GM18951 (cell line): ENCODE results near the gene STX8.

Experiments
- POLR2A ChIP-seq: IDR thresholded peaks from 4 replicates; pipeline ENCODE4 v1.6.1; 2011; ENCODE audit warnings: mild to moderate bottlenecking; ENCODE audit not compliant: insufficient read length, insufficient read depth; ENCODE audit errors: extremely low read depth
- in situ Hi-C: fragments of 300-500 bp; cut with MboI; formaldehyde crosslinking; loops from one replicate; pipeline ENCODE4 v1.12.0; 2022; ENCODE audit warnings: low sequenced_read_pairs, mixed read lengths, inconsistent platforms; ENCODE audit not compliant: unreplicated experiment

The STX8 gene

DNA sequence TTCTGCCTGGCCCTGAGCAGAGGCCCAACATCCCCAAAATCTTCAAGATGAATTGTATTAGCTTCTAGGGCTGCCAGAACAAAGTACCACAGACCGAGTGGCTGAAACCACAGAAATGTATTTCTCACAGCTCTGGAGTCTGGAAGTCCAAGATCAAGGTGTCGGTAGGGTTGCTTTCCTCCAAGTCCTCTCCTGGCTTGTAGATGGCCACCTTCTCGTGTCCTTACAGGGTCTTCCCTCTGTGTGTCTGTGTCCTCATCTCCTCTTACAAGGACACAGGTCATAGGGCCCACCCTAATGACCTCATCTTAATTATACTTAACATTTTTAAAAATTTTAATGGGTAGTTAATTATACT lies 338.6 kb downstream of the STX8 start:
- in situ Hi-C loops, result no loop called here
- TF ChIP-seq POLR2A, result no peak

DNA sequence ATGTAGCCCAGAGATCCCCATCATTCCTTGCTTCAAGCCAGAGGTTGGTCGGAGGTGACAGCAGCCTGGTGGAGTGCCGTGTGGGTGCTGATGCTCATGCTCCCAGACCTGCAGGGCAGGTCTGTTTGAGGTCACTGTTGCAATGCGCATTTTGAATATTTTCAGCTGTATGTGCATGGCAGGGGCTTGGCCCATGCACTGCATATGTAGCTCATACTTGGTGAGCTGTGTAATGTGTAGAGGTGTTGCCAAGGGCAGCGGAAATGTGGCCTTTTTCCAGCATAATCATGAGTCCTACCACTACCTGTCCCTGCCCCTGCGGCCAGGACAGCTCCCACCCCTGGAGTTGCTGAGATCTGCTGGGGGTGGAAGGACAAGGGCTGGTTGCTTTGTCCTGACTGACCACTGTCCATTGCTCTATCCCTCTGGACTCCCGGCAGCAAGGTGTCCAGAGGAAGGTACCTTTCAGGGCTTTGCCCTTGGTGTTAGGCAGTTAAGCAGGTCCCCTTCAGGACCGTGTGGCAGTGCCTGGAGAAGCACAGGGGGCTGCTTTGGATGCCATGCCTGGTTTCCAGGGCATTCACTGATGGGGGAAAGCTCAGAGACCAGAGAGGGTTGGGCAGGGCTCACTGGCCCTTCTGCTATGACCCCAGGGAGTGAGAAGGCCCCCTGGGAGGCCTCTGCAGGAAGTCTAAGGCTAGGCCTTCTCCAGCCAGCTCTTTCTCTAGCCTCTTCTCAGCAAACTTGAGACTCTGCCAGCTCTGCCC lies 339.2 kb downstream of the STX8 start:
- in situ Hi-C loops, result no loop called here
- no peak for TF ChIP-seq POLR2A

DNA sequence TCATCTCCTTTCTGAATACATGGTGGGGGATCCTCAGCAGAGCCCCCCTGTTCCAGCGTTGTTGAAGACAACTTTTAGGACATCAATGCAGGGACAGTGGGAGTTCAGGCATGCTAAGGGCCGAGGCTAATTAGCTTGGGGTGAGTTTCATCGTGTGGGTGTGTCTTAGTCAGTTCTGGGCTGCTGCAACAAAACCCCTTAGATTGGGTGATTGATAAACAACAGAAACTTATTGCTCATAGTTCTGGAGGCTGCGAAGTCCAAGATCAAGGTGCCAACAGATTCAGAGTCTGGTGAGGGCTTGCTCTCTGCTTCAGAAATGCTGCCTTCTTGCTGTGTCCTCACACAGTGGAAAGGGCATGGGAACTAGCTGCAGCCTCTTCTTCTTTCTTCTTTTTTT lies 340.3 kb downstream of the STX8 start:
- TF ChIP-seq POLR2A, result no peak
- in situ Hi-C loops, result no loop called here

DNA sequence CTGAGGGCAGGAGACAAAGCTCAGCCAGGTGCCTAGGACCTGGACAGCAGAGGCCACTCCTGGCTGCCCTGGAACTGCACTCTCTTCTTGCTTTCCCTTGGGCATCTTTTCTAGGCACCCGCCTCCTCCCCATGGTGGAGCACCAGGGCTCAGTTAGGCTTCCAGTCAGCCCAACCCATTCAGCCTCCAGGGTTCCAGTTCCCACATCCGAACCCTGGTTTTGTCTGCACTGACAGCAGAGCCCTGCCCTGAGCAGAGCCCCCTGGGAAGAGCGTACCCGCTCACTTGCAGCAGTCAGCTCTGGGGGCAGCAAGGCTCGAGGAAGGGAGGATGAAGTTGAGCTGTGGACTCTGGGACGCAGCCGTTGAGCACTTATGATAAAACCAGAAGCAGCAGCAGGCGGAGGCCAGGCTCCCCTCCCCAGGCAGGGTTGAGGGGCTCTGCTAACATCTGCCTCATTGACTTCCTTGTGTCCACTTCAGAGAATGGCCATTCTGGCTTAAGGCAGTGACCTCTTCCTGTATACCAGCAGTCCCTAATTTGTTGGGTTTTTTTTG lies 341.2 kb downstream of the STX8 start:
- no peak for TF ChIP-seq POLR2A
- in situ Hi-C loops, result no loop called here

DNA sequence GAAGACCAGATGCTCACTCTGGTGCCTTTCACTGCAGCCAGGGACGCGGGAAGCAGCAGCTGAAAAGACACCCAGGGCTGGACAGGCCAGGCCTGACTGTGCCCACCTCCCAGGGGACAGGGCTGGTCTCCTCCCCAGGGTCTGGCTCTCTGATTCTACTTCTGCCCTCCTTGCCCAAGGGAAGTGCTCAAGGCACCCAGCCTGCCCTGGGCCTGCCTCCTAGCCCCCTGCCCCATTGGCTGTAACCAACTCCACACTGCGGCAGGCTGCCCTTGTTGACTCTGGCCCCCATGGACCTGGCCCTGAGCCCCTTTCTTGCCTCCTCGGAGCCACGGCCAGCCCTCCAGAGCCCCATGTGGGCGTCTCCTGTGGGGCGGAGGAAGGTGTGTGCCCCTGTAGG lies 341.9 kb downstream of the STX8 start:
- no peak for TF ChIP-seq POLR2A
- in situ Hi-C loops, result no loop called here

DNA sequence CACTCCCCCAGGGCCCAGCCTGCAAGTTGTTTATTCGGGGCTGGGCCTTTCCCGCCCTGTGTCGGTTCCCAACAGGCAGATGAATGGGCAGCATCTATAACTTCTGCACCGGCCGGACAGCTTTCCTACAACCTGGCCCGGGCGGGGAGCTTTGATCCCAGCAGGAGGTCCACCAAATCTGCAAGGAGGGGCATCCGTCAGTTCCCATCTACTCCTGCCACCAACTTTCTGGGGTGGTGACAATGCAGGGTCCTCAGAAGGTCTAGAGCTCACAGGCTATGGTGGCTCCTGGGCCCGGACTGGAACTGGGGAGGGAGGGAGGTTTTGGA lies 342.4 kb downstream of the STX8 start:
- in situ Hi-C loops, result no loop called here

DNA sequence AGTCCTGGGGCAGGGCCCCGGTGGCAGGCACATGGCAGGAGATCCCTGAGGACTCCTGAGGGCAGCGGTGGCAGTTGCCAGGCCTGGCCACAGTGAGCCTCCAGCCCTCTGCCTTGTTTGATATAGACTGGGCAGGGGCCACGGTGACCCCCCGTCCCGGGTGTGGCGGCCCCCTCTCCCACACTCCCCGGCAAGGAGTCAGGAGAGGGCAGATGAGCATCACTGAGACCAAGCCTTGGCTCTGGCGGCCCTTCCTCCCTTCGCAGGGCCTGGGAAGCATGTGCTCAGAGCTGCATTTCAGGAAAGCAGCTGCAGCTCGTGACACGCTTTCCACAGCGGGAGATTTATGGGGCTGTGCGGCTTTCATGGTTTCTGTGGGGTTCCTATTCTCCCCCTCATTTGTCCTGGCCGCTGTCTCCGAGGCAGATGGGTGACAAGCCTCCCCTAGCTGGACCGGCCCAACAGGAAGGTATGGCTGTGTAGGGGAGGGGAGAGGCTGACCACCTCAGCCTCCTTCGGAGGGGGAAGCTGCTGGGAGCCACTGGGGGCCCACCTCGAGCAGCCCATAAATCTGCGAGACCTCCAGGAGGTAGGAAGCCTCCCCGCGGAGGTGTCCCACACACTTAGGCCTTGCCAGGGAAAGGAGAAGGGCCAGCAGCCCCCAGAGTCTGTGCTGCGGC lies 342.9 kb downstream of the STX8 start:
- in situ Hi-C loops, result no loop called here
- no peak for TF ChIP-seq POLR2A

More for the DNA sequence above, 342.4 kb downstream of the STX8 start:
- no peak for TF ChIP-seq POLR2A

DNA sequence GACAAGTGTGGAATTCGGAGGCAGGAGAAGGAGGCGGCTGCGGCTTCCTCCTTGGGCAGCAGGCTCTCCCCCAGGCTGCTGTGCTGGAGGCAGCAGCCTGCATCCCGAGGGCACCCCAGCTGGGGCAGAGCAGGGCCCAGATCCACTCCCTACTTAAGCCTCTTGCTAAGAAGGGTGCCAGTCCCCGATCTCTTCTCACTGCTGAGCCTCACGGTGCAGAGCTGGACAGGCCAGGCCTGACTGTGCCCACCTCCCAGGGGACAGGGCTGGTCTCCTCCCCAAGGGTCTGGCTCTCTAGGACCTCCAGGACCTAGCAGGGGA lies 343.5 kb downstream of the STX8 start:
- in situ Hi-C loops, result no loop called here
- TF ChIP-seq POLR2A, result no peak

DNA sequence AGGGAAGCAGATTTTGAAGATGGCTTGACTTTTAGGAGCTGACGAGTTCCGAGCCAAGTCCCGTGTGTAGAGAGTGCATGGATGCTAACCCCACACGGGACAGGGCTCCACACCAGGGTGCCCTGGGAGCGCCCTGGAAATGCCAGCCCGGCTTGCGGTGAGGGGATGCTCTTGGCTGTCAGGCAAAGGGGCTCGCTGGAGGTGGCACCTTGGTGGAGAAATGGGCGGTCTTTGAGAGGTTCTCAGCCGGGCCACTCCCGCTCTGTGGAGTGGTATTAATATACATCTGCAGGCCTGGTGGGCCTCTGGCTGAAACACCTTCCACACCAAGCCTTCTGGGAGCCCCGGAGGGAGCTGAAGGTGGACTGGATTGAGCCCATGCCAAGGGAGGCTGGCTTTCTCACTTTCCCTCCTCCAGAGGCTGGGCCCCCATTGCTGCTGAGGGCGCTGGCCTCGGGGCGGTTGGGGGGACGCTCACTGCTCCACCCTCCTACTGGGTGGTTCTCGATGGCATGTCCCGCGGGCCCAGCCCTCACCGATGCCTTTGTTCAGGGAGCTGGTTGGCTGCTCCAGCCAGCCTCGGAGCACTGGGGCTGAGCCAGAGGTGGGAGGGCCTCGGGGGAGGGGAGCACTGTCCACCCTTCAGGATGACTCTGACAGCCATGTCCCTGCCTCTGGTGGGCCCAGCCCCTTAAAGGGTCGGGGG lies 344.0 kb downstream of the STX8 start:
- no peak for TF ChIP-seq POLR2A
- in situ Hi-C loops, result no loop called here

DNA sequence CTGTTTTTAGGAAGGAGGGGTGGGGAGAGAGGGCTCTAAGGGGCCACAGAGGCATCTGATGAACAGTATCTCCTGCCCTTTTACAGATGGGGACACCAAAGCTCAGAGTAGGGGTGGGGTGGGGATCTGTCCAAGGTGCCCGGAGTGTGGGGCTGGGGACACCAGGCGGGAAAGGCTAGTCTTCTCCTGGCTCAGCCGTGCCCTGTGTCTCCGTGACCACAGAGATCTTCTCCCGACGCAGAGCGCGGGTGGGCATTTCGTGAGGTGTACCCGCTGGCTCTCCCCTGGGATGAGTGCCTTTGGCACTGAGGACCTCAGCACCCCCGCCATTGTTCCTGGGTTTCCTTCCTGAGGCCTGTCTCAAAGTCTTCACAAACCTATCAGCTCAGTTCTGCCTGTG lies 344.8 kb downstream of the STX8 start:
- in situ Hi-C loops, result no loop called here
- no peak for TF ChIP-seq POLR2A

DNA sequence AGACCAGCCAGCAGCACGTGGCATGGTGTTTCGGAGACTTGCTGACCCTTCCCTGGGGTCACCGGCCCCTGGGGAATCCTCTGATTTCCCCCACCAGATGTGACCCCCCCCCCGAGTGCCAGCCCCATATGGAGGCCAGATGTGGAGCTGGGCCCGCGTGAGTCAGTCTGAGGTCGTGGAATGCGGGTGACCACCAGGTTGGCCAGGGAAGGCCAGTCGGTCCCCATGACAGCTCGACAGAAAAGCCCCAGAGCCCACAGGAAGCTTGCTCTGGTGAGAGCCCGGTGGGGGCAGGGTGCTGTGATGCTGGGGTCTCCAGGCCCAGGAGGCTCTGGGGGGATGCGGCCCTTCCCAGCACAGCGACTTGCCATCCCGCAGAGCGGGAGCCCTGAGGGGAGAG lies 345.3 kb downstream of the STX8 start:
- TF ChIP-seq POLR2A, result no peak
- in situ Hi-C loops, result no loop called here

DNA sequence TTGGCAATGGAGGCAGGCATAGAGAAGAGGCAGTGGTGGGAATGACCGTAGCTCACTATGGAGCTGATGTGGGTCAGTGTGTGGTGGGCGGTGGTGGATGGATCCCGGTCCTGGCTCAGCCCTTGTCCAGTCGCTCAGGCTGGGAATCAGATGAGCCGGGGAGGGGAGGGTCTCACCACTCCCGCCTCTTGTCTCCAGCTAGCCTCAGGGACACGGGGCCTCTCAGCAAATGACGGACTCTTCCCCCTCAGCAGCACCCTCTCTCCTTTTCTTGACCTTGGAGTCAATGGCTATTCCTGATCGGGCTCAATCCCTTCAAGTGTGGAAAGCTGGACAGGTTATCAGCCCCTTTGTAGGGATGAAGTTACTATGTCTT lies 345.8 kb downstream of the STX8 start:
- in situ Hi-C loops, result no loop called here
- no peak for TF ChIP-seq POLR2A

DNA sequence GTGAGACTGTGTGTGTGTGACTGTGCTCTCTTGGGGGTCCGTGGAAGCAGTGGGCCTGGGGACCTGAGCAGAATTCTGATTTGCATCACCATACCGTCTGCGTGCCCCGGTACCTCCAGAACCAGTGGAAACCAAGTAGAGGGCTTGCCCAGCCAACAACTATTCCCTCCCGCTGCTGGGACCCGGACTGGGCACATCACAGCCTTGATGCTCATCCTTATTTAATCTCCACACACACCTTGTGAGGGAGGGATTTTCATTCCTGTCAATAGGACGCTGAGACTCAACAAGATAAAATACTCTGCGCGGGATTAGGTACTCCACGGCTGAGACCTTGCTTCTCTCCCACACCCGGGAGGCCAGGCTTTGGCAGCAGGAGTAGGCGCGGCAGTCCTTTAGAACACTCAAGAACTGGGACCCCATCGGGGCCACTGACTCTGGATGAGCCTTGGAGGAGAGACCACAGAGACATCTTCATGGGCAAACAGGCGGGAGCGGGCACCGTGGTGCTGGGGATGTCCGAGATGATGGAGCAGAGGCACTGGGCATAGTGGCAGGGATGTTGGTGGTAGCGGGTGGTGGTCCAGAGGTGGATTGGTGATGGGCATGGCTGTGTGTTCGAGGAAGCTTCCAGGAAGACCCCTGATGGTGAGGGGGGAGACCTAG lies 346.3 kb downstream of the STX8 start:
- TF ChIP-seq POLR2A, result no peak
- in situ Hi-C loops, result no loop called here
